ENCODE results near the gene WLS. TPM values are rescaled to one million over a fixed set of nuclear protein-coding genes. Genes with fewer than 3 reads are reported as not detected.

WLS gene
- polyA plus RNA-seq, 1 donor from 2014 or later, result 8.8 TPM

DNA sequence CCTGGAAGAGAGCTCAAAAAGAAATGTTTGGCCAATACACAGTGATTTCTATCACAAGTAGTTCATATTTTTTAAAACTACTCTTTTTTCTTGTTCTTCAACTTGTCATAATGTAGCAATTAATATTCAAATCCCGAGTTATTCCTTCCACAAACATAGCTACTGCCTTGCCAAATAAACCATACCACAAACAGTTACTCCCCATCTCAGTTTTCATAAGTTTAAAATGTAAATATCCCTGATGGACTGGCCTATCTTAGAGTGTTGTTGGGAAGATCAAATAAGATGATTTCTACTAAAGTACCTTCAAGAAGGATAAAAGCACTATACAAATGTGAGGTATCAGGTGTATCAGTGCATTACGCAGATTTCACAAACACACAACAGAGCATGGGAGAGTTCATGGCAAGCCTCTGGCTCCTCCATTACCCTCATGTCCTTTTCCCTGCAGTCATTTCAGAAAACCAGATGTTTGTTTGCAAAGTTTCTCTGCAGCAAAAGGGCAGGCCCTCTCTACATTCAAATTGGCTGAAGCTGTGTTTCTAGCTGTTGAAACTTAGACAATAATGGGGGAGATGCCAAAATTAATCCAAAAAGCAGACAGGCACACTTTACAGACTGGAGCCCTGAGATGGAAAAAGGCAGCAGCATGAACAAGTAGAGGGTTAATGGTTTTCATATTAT, 16.1 kb downstream of the WLS start:
- no peak overlapping the region for H3K4me2 ChIP-seq (ENCODE audit: low read length)
- no peaks in the 10 kb centered on the region for H3F3A ChIP-seq (ENCODE audit: insufficient read depth, low read length, poor library complexity, severe bottlenecking)
- TF ChIP-seq RAD21 (conservative IDR thresholded peaks at IDR 0.05) (no peak), SMC3 (conservative IDR thresholded peaks at IDR 0.05; ENCODE audit: poor library complexity) (no peak), EZH2 (IDR thresholded peaks at IDR 0.05; ENCODE audit: borderline replicate concordance, insufficient read depth, low read length, poor library complexity, severe bottlenecking) (no peak), TAF1 (IDR thresholded peaks at IDR 0.05; ENCODE audit: low read depth) (no peak), MXI1 (conservative IDR thresholded peaks at IDR 0.05; ENCODE audit: poor library complexity, severe bottlenecking) (no peak), REST (IDR thresholded peaks at IDR 0.05; ENCODE audit: borderline replicate concordance) (no peak), EP300 (conservative IDR thresholded peaks at IDR 0.05; ENCODE audit: poor library complexity, severe bottlenecking) (no peak), POLR2AphosphoS5 (IDR thresholded peaks at IDR 0.05) (no peak)
- TF ChIP-seq, protein P1, sequence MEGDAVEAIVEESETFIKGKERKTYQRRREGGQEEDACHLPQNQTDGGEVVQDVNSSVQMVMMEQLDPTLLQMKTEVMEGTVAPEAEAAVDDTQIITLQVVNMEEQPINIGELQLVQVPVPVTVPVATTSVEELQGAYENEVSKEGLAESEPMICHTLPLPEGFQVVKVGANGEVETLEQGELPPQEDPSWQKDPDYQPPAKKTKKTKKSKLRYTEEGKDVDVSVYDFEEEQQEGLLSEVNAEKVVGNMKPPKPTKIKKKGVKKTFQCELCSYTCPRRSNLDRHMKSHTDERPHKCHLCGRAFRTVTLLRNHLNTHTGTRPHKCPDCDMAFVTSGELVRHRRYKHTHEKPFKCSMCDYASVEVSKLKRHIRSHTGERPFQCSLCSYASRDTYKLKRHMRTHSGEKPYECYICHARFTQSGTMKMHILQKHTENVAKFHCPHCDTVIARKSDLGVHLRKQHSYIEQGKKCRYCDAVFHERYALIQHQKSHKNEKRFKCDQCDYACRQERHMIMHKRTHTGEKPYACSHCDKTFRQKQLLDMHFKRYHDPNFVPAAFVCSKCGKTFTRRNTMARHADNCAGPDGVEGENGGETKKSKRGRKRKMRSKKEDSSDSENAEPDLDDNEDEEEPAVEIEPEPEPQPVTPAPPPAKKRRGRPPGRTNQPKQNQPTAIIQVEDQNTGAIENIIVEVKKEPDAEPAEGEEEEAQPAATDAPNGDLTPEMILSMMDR (IDR thresholded peaks at IDR 0.05; ENCODE audit: poor library complexity, severe bottlenecking), result no peak
- no peaks in the 10 kb centered on the region for H3K79me2 ChIP-seq (replicated peaks; ENCODE audit: insufficient read depth, low read length)
- H3K9me3 ChIP-seq (ENCODE audit: low read length), result no peaks in the 10 kb centered on the region
- no peak overlapping the region for H3K9ac ChIP-seq (ENCODE audit: low read length)
- peaks cover 97% of the 10 kb centered on the region for H3K27me3 ChIP-seq (ENCODE audit: insufficient read depth, low read depth, low read length)
- no peak overlapping the region for H3K4me3 ChIP-seq (ENCODE audit: low read length)
- no peaks in the 10 kb centered on the region for H3K36me3 ChIP-seq (ENCODE audit: insufficient read depth, low read length)
- H3K27ac ChIP-seq (ENCODE audit: low read length), result no peak overlapping the region
- no peak overlapping the region for H2AFZ ChIP-seq (ENCODE audit: low read depth, low read length)
- no peaks in the 10 kb centered on the region for H4K20me1 ChIP-seq (ENCODE audit: insufficient read depth)
- no peaks in the 10 kb centered on the region for H3K9me2 ChIP-seq (ENCODE audit: insufficient read depth, low read length)

- H3K9me2 ChIP-seq (ENCODE audit: insufficient read depth, low read length), result no peaks in the 10 kb centered on the region
- no peaks in the 10 kb centered on the region for H4K20me1 ChIP-seq (ENCODE audit: insufficient read depth)
- no peaks in the 10 kb centered on the region for H3K9me3 ChIP-seq (ENCODE audit: low read length)
- no peak overlapping the region for H2AFZ ChIP-seq (ENCODE audit: low read depth, low read length)
- H3K4me2 ChIP-seq (ENCODE audit: low read length), result no peak overlapping the region
- no peaks in the 10 kb centered on the region for H3K79me2 ChIP-seq (replicated peaks; ENCODE audit: insufficient read depth, low read length)
- H3K9ac ChIP-seq (ENCODE audit: low read length), result no peak overlapping the region
- H3F3A ChIP-seq (ENCODE audit: insufficient read depth, low read length, poor library complexity, severe bottlenecking), result no peaks in the 10 kb centered on the region
- no peak overlapping the region for H3K27ac ChIP-seq (ENCODE audit: low read length)
- H3K36me3 ChIP-seq (ENCODE audit: insufficient read depth, low read length), result no peaks in the 10 kb centered on the region
- no peak overlapping the region for H3K4me3 ChIP-seq (ENCODE audit: low read length)
- no peak for TF ChIP-seq EP300 (conservative IDR thresholded peaks at IDR 0.05; ENCODE audit: poor library complexity, severe bottlenecking)
- TF ChIP-seq RAD21 (conservative IDR thresholded peaks at IDR 0.05), result no peak
- no peak for TF ChIP-seq TAF1 (IDR thresholded peaks at IDR 0.05; ENCODE audit: low read depth)
- no peak for TF ChIP-seq SMC3 (conservative IDR thresholded peaks at IDR 0.05; ENCODE audit: poor library complexity)
- TF ChIP-seq EZH2 (IDR thresholded peaks at IDR 0.05; ENCODE audit: borderline replicate concordance, insufficient read depth, low read length, poor library complexity, severe bottlenecking), result no peak
- TF ChIP-seq MXI1 (conservative IDR thresholded peaks at IDR 0.05; ENCODE audit: poor library complexity, severe bottlenecking), result no peak
- no peak for TF ChIP-seq POLR2AphosphoS5 (IDR thresholded peaks at IDR 0.05)
- TF ChIP-seq, protein P1 (IDR thresholded peaks at IDR 0.05; ENCODE audit: poor library complexity, severe bottlenecking), result no peak
- peaks cover 89% of the 10 kb centered on the region for H3K27me3 ChIP-seq (ENCODE audit: insufficient read depth, low read depth, low read length)
These were observed 18.5 kb downstream of the WLS start for GRCh38 chr1:68213843-68214242.

Data from neural cell (in vitro differentiated cells).